Measurements from ENCODE around the gene ERGIC1.

DNA sequence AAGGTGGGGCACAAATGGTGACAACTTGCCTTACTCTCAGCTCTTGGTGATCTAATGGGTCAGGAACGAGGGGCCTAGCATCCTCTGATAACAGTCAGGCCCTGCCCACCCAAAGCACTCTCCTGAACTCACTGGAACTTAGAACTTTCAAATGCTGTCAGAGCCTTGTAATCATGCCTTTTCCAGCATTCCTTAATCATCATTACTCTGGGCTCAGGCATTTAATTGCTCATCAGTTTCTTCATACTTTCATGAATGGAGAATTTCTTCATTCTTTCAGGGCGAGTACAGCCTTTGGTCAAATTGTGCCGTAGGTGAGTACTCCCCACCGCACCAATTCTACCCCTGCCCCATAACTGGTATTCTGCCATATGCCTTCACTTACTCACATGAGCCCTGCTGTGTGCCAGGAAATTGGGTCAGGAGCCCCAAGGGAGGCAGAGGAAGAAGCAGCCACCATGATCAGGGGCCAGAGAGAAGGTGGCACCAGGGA is 32.8 kb upstream of the ERGIC1 start:
- no peak for TF ChIP-seq ATF3 (CRISPR knock-in tag; conservative IDR thresholded peaks at IDR 0.05)
- TF ChIP-seq USF2 (CRISPR knock-in tag; IDR thresholded peaks at IDR 0.05), result no peak
- TF ChIP-seq, protein P1, sequence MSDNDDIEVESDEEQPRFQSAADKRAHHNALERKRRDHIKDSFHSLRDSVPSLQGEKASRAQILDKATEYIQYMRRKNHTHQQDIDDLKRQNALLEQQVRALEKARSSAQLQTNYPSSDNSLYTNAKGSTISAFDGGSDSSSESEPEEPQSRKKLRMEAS (CRISPR knock-in tag; IDR thresholded peaks at IDR 0.05), result no peak
- TF ChIP-seq, protein P2, sequence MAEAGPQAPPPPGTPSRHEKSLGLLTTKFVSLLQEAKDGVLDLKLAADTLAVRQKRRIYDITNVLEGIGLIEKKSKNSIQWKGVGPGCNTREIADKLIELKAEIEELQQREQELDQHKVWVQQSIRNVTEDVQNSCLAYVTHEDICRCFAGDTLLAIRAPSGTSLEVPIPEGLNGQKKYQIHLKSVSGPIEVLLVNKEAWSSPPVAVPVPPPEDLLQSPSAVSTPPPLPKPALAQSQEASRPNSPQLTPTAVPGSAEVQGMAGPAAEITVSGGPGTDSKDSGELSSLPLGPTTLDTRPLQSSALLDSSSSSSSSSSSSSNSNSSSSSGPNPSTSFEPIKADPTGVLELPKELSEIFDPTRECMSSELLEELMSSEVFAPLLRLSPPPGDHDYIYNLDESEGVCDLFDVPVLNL (CRISPR knock-in tag; IDR thresholded peaks at IDR 0.05; ENCODE audit: borderline replicate concordance, low read depth), result no peak
